Keratinocyte (primary cell): ENCODE data around the gene ERBB4. TPM values are rescaled to one million over a fixed set of nuclear protein-coding genes. Genes with fewer than 3 reads are reported as not detected.
A peak's percentile ranks its signal among the peaks of the same experiment; 100 is the strongest.

Experiments
- DNase-seq: peaks from one replicate; pipeline ENCODE4 v3.0.0-alpha.2; 2011; ENCODE audit warnings: low read depth, missing footprints, low spot score
- FAIRE-seq: peaks from 2 replicates; lab custom pipeline; 2011; peaks lifted over from hg19 to GRCh38; lab: Jason Lieb, UNC
- H2AFZ ChIP-seq: 2 replicates; pipeline ENCODE4 v1.6.0; 2012; ENCODE audit warnings: low read length, control low read depth, inconsistent platforms; ENCODE audit not compliant: control insufficient read depth
- H3K27ac ChIP-seq: 2 replicates; pipeline ENCODE4 v1.5.1; 2011; ENCODE audit warnings: low read length; ENCODE audit not compliant: control insufficient read depth, insufficient read depth
- H3K27me3 ChIP-seq: 3 replicates; pipeline ENCODE4 v1.6.0; 2011; ENCODE audit warnings: low read length; ENCODE audit not compliant: control insufficient read depth, insufficient read depth; ENCODE audit errors: extremely low read depth
- H3K36me3 ChIP-seq, 2 experiments: 2 replicates in 1 of 2; 3 replicates in 1 of 2; pipeline ENCODE4 v1.5.1; 2011; ENCODE audit warnings: low read length in 2 of 2, mild to moderate bottlenecking in 1 of 2; ENCODE audit not compliant: control insufficient read depth in 2 of 2, insufficient read depth in 2 of 2; ENCODE audit errors: extremely low read depth in 1 of 2
- H3K4me1 ChIP-seq: 3 replicates; pipeline ENCODE4 v1.5.1; 2011; ENCODE audit warnings: low read length; ENCODE audit not compliant: control insufficient read depth, insufficient read depth; ENCODE audit errors: extremely low read depth
- H3K4me2 ChIP-seq: 3 replicates; pipeline ENCODE4 v1.6.0; 2011; ENCODE audit warnings: low read depth, low read length; ENCODE audit not compliant: control insufficient read depth, insufficient read depth; ENCODE audit errors: extremely low read depth
- H3K4me3 ChIP-seq, 3 experiments: fragments of 200-600 bp in 1 of 3; sonication (generic) in 1 of 3; 2 replicates in 2 of 3; 3 replicates in 1 of 3; pipeline ENCODE4 v1.5.1; 2011 to 2016; ENCODE audit warnings: low read length in 3 of 3, mild to moderate bottlenecking in 3 of 3, control low read depth in 2 of 3, inconsistent platforms in 1 of 3, low read depth in 1 of 3, mixed read lengths in 1 of 3, mixed run types in 1 of 3, moderate library complexity in 1 of 3; ENCODE audit not compliant: control insufficient read depth in 2 of 3, insufficient read depth in 2 of 3; ENCODE audit errors: extremely low read depth in 1 of 3
- H3K79me2 ChIP-seq: 2 replicates; pipeline ENCODE4 v1.6.0; 2012; ENCODE audit warnings: low read length; ENCODE audit not compliant: control insufficient read depth, insufficient read depth
- H3K9ac ChIP-seq: 3 replicates; pipeline ENCODE4 v1.6.0; 2011; ENCODE audit warnings: low read length; ENCODE audit not compliant: control insufficient read depth, insufficient read depth; ENCODE audit errors: extremely low read depth
- H3K9me1 ChIP-seq: 3 replicates; pipeline ENCODE4 v1.6.0; 2011; ENCODE audit warnings: low read length; ENCODE audit not compliant: control insufficient read depth, insufficient read depth; ENCODE audit errors: extremely low read depth
- H3K9me3 ChIP-seq: 2 replicates; pipeline ENCODE4 v1.5.1; 2012; ENCODE audit warnings: low read depth, low read length; ENCODE audit not compliant: control insufficient read depth
- H4K20me1 ChIP-seq: 3 replicates; pipeline ENCODE4 v1.6.0; 2011; ENCODE audit warnings: low read length; ENCODE audit not compliant: control insufficient read depth, insufficient read depth; ENCODE audit errors: extremely low read depth
- CTCF ChIP-seq, 3 experiments: IDR thresholded peaks in 1 of 3; conservative IDR thresholded peaks in 1 of 3; optimal IDR thresholded peaks in 1 of 3; 2 replicates in 2 of 3; 3 replicates in 1 of 3; pipeline versions ENCODE3 to v1.5.1; 2011; ENCODE audit warnings: low read length in 3 of 3, mild to moderate bottlenecking in 3 of 3, moderate library complexity in 2 of 3, control low read depth in 1 of 3, inconsistent platforms in 1 of 3; ENCODE audit not compliant: insufficient read depth in 2 of 3; ENCODE audit errors: extremely low read depth in 1 of 3
- EZH2 ChIP-seq: IDR thresholded peaks from one replicate; pipeline ENCODE4 v1.6.1; 2012; ENCODE audit warnings: inconsistent platforms, mild to moderate bottlenecking, low read length, moderate library complexity
- dilution Hi-C: fragments of 300-500 bp; cut with MboI; formaldehyde crosslinking; loops from one replicate; pipeline ENCODE4 v1.7.0; 2020; ENCODE audit warnings: low sequenced_read_pairs; ENCODE audit not compliant: extremely low pct_ligation_motif_present
- polyA plus RNA-seq, 5 experiments: library from polyadenylated mRNA; depleted of rRNA in 3 of 5; stranded (reverse) in 3 of 5; stranded (forward) in 1 of 5; unstranded in 1 of 5; fragments of >200 nt; gene quantifications; 1 replicate in 1 of 5; 2 replicates in 3 of 5; 3 replicates in 1 of 5; pipeline versions ENCODE4 v1.2.1 to v1.2.3, GENCODE V29; 2011 to 2012; ENCODE audit warnings: missing spikeins in 2 of 5, low read depth in 1 of 5, low replicate concordance in 1 of 5

ERBB4 gene
- polyA plus RNA-seq, 1 donor (not counting 4 experiments of a cell fraction or from before 2014, with no cell fraction given) = 0.01 TPM

GRCh38 chr2:212124598-212124997 lies 414.0 kb downstream of the ERBB4 start:
- dilution Hi-C loops = no loop called here
- no peak overlapping the region for H3K27ac ChIP-seq
- peak overlapping the region; percentile 72 for H2AFZ ChIP-seq
- H3K9me1 ChIP-seq = no peaks in the 10 kb centered on the region
- peak overlapping the region in 2 of 3 experiments; percentile 45 to 49 for H3K4me3 ChIP-seq
- TF ChIP-seq EZH2 (no peak), CTCF (optimal IDR thresholded peaks at IDR 0.05 in 1 of 3, IDR thresholded peaks at IDR 0.05 in 1 of 3, conservative IDR thresholded peaks at IDR 0.05 in 1 of 3; ENCODE audit: extremely low read depth in 1 of 3, insufficient read depth in 2 of 3, low read length in 3 of 3) (no peak)
- no peaks in the 10 kb centered on the region for H3K9me3 ChIP-seq
- H3K4me1 ChIP-seq = no peaks in the 10 kb centered on the region
- H4K20me1 ChIP-seq = no peaks in the 10 kb centered on the region
- H3K27me3 ChIP-seq = no peaks in the 10 kb centered on the region
- FAIRE-seq (peak; percentile 73), DNase-seq (no peak)
- no peaks in the 10 kb centered on the region for H3K36me3 ChIP-seq
- no peaks in the 10 kb centered on the region for H3K79me2 ChIP-seq
- peak overlapping the region; percentile 77 for H3K4me2 ChIP-seq
- H3K9ac ChIP-seq = no peak overlapping the region

GRCh38 chr2:212119591-212119990 lies 419.0 kb downstream of the ERBB4 start:
- Histone ChIP-seq H4K20me1 (no peaks in the 10 kb centered on the region), H3K9me3 (no peaks in the 10 kb centered on the region), H3K4me1 (no peaks in the 10 kb centered on the region), H2AFZ (no peak overlapping the region), H3K4me3 (no peak overlapping the region), H3K9ac (no peak overlapping the region), H3K27me3 (no peaks in the 10 kb centered on the region), H3K36me3 (no peaks in the 10 kb centered on the region), H3K9me1 (no peaks in the 10 kb centered on the region), H3K27ac (no peak overlapping the region), H3K4me2 (no peak overlapping the region), H3K79me2 (no peaks in the 10 kb centered on the region)
- FAIRE-seq (no peak), DNase-seq (no peak)
- dilution Hi-C loops = no loop called here
- TF ChIP-seq EZH2 (no peak), CTCF (optimal IDR thresholded peaks at IDR 0.05 in 1 of 3, IDR thresholded peaks at IDR 0.05 in 1 of 3, conservative IDR thresholded peaks at IDR 0.05 in 1 of 3; ENCODE audit: extremely low read depth in 1 of 3, insufficient read depth in 2 of 3, low read length in 3 of 3) (no peak)
